Loucy (cell line): Measurements from ENCODE around the gene ZNF407.
A peak's percentile ranks its signal among the peaks of the same experiment; 100 is the strongest.

ENCODE experiments used
- H2AFZ ChIP-seq: fragments of 200-600 bp; sonication (generic); 2 replicates; pipeline ENCODE4 v1.6.0; 2016; ENCODE audit warnings: antibody characterized with exemption, mild to moderate bottlenecking, low read length, moderate library complexity
- H3F3A ChIP-seq: fragments of 200-600 bp; 2 replicates; pipeline ENCODE4 v1.6.0; 2016; ENCODE audit warnings: antibody characterized with exemption, low read depth, mild to moderate bottlenecking
- H3K27me3 ChIP-seq: fragments of 200-600 bp; sonication (generic); 2 replicates; pipeline ENCODE4 v1.6.1; 2014; ENCODE audit warnings: low read length, mild to moderate bottlenecking; ENCODE audit not compliant: insufficient read depth, poor library complexity, severe bottlenecking
- H3K36me3 ChIP-seq: fragments of 200-600 bp; sonication (generic); 2 replicates; pipeline ENCODE4 v1.6.1; 2016; ENCODE audit warnings: low read length; ENCODE audit not compliant: insufficient read depth
- H3K4me1 ChIP-seq: fragments of 200-600 bp; sonication (generic); 2 replicates; pipeline ENCODE4 v1.5.1; 2014; ENCODE audit warnings: low read length, mild to moderate bottlenecking; ENCODE audit not compliant: insufficient read depth, poor library complexity, severe bottlenecking
- H3K4me2 ChIP-seq: fragments of 200-600 bp; sonication (generic); 2 replicates; pipeline ENCODE4 v1.6.0; 2014; ENCODE audit warnings: antibody characterized with exemption, low read length, low read depth, mild to moderate bottlenecking; ENCODE audit not compliant: poor library complexity, severe bottlenecking
- H3K4me3 ChIP-seq: fragments of 200-600 bp; sonication (generic); 2 replicates; pipeline ENCODE4 v1.5.1; 2014; ENCODE audit warnings: low read length, mild to moderate bottlenecking, mixed read lengths; ENCODE audit not compliant: poor library complexity, severe bottlenecking
- H3K79me2 ChIP-seq: fragments of 200-600 bp; sonication (generic); 2 replicates; pipeline ENCODE4 v1.6.1; 2014; ENCODE audit warnings: low read length; ENCODE audit not compliant: insufficient read depth
- H3K9ac ChIP-seq: fragments of 200-600 bp; sonication (generic); 2 replicates; pipeline ENCODE4 v1.6.0; 2014; ENCODE audit warnings: mild to moderate bottlenecking, low read depth, low read length, moderate library complexity; ENCODE audit not compliant: poor library complexity, severe bottlenecking
- H3K9me2 ChIP-seq: fragments of 200-600 bp; sonication (generic); replicated peaks from 2 replicates; pipeline ENCODE4 v1.6.1; 2016; ENCODE audit warnings: low read depth, low read length, mixed read lengths
- H3K9me3 ChIP-seq: fragments of 200-600 bp; sonication (generic); 2 replicates; pipeline ENCODE4 v1.6.1; 2014; ENCODE audit warnings: mild to moderate bottlenecking, antibody characterized with exemption, low read length, low read depth; ENCODE audit not compliant: insufficient read depth
- H4K20me1 ChIP-seq: fragments of 200-600 bp; sonication (generic); 2 replicates; pipeline ENCODE4 v1.6.0; 2014; ENCODE audit warnings: antibody characterized with exemption, low read length, mild to moderate bottlenecking; ENCODE audit not compliant: insufficient read depth, poor library complexity, severe bottlenecking
- CTCF ChIP-seq: fragments of 200-600 bp; sonication (generic); conservative IDR thresholded peaks from 2 replicates; pipeline ENCODE4 v1.5.1; 2014; ENCODE audit warnings: mild to moderate bottlenecking, antibody characterized with exemption, low read length
- EZH2phosphoT487 ChIP-seq: fragments of 200-600 bp; IDR thresholded peaks from 2 replicates; pipeline ENCODE4 v1.6.1; 2018; ENCODE audit warnings: antibody characterized with exemption, mild to moderate bottlenecking, moderate library complexity, borderline replicate concordance

ZNF407 gene

GRCh38 chr18:74597662-74598349, at the start of gene ZNF407:
Gene ZNF407 (plus strand): TSS chr18:74597870. CDS start chr18:74631020, 33,150 bp downstream.
- no peaks in the 10 kb centered on the region for H3K9me2 ChIP-seq
- H3K4me1 ChIP-seq: peaks cover 27% of the 10 kb centered on the region
- H3K79me2 ChIP-seq: peaks cover 52% of the 10 kb centered on the region
- H3K27me3 ChIP-seq: no peaks in the 10 kb centered on the region
- peak within 1 kb of the TSS; percentile 91 for H3K4me2 ChIP-seq
- TF ChIP-seq CTCF (no peak), EZH2phosphoT487 (no peak)
- H2AFZ ChIP-seq: peak within 1 kb of the TSS; percentile 99
- H3K4me3 ChIP-seq: peak within 1 kb of the TSS; percentile 92
- H3F3A ChIP-seq: no peaks in the 10 kb centered on the region
- H3K9ac ChIP-seq: peak within 1 kb of the TSS; percentile 96
- no peaks in the 10 kb centered on the region for H3K9me3 ChIP-seq
- H3K36me3 ChIP-seq: no peaks in the 10 kb centered on the region
- H4K20me1 ChIP-seq: peaks cover 24% of the 10 kb centered on the region

GRCh38 chr18:74549591-74550104, 48.0 kb upstream of the ZNF407 start:
- no peak overlapping the region for H3K4me2 ChIP-seq
- H4K20me1 ChIP-seq: no peaks in the 10 kb centered on the region
- H3K79me2 ChIP-seq: no peaks in the 10 kb centered on the region
- no peaks in the 10 kb centered on the region for H3K27me3 ChIP-seq
- no peak overlapping the region for H3K4me3 ChIP-seq
- H3K9me2 ChIP-seq: no peaks in the 10 kb centered on the region
- no peaks in the 10 kb centered on the region for H3K4me1 ChIP-seq
- no peak overlapping the region for H2AFZ ChIP-seq
- no peak for TF ChIP-seq CTCF
- no peak for TF ChIP-seq EZH2phosphoT487
- H3K9me3 ChIP-seq: peaks cover 7% of the 10 kb centered on the region; the same call in 1 of the 2 replicates
- no peaks in the 10 kb centered on the region for H3K36me3 ChIP-seq
- H3F3A ChIP-seq: no peaks in the 10 kb centered on the region
- H3K9ac ChIP-seq: no peak overlapping the region

- Histone ChIP-seq H2AFZ (no peak overlapping the region), H3F3A (no peaks in the 10 kb centered on the region), H3K4me3 (no peak overlapping the region), H3K9ac (no peak overlapping the region), H3K36me3 (no peaks in the 10 kb centered on the region), H3K4me1 (no peaks in the 10 kb centered on the region), H3K27me3 (no peaks in the 10 kb centered on the region), H3K4me2 (no peak overlapping the region), H3K79me2 (no peaks in the 10 kb centered on the region), H4K20me1 (no peaks in the 10 kb centered on the region), H3K9me3 (peaks cover 7% of the 10 kb centered on the region; the same call in 1 of the 2 replicates), H3K9me2 (no peaks in the 10 kb centered on the region)
- TF ChIP-seq EZH2phosphoT487 (no peak), CTCF (no peak)
Measured at GRCh38 chr18:74550886-74551285, 46.8 kb upstream of the ZNF407 start.
